Measurements from ENCODE around the gene POU6F1.

The POU6F1 gene

GRCh38 chr12:51217133-51217967 is 512 bp downstream of the POU6F1 start:
- Histone ChIP-seq H3K4me3 (ENCODE audit: low read depth, low read length) (peak overlapping the region; percentile 65), H3K9me3 (ENCODE audit: control insufficient read depth, insufficient read depth, low read depth, low read length) (no peaks in the 10 kb centered on the region), H3K27ac (ENCODE audit: extremely low read depth, low read depth, low read length) (peak overlapping the region; percentile 91), H3K4me1 (ENCODE audit: control insufficient read depth, insufficient read depth, low read length) (peaks cover 6% of the 10 kb centered on the region), H3K36me3 (ENCODE audit: control insufficient read depth in 2 of 2, insufficient read depth in 1 of 2, low read length in 2 of 2) (no peaks in the 10 kb centered on the region)
- POLR2A ChIA-PET = interaction anchor here (0.6 to 4.0 kb wide), 21 partner anchors 9 to 1512 kb away, joined by 3 to 36 read pairs (median 5); partner anchors contain the start of genes CSRNP2 and DAZAP2
- CTCF ChIA-PET = interaction anchor here (0.6 to 1.9 kb wide), 6 partner anchors 10 to 813 kb away, joined by 4 to 12 read pairs (median 4); partner anchors contain the start of gene DAZAP2
- TF ChIP-seq CTCF (tag by site-specific recombination; IDR thresholded peaks at IDR 0.05) (peak; percentile 78), ZBTB1 (tag by site-specific recombination; IDR thresholded peaks at IDR 0.05) (no peak), ZXDB (tag by site-specific recombination; IDR thresholded peaks at IDR 0.05) (peak; percentile 70), ZIC2 (tag by site-specific recombination; IDR thresholded peaks at IDR 0.05) (peak; percentile 55; the same call in 1 of the 2 replicates), ZBTB8A (tag by site-specific recombination; IDR thresholded peaks at IDR 0.05) (peak; percentile 19), ZNF223 (tag by site-specific recombination; IDR thresholded peaks at IDR 0.05) (no peak), ZFP3 (tag by site-specific recombination; IDR thresholded peaks at IDR 0.05; ENCODE audit: low read depth) (no peak), ZNF670 (tag by site-specific recombination; IDR thresholded peaks at IDR 0.05; ENCODE audit: low read depth) (no peak), HOXD13 (CRISPR knock-in tag; IDR thresholded peaks at IDR 0.05; ENCODE audit: borderline replicate concordance) (no peak), PATZ1 (tag by site-specific recombination; IDR thresholded peaks at IDR 0.05) (peak; percentile 50), GLIS2 (tag by site-specific recombination; IDR thresholded peaks at IDR 0.05) (peak; percentile 74; the same call in 1 of the 2 replicates), ZNF561 (tag by site-specific recombination; IDR thresholded peaks at IDR 0.05; ENCODE audit: borderline replicate concordance) (peak; percentile 21; the same call in 1 of the 2 replicates), ZBTB26 (tag by site-specific recombination; optimal IDR thresholded peaks at IDR 0.05) (peak; percentile 43), ZEB2 (tag by site-specific recombination; IDR thresholded peaks at IDR 0.05) (0 out of 2 replicates have a peak, but pooled peaks have one; percentile 29), ZBTB10 (tag by site-specific recombination; IDR thresholded peaks at IDR 0.05) (peak; percentile 51; the same call in 1 of the 2 replicates), MZF1 (tag by site-specific recombination; IDR thresholded peaks at IDR 0.05; ENCODE audit: borderline replicate concordance) (no peak), SETDB1 (IDR thresholded peaks at IDR 0.05; ENCODE audit: insufficient read length, low read length) (no peak), ZBTB20 (tag by site-specific recombination; IDR thresholded peaks at IDR 0.05) (peak; percentile 48; the same call in 1 of the 2 replicates), ZNF76 (tag by site-specific recombination; IDR thresholded peaks at IDR 0.05; ENCODE audit: borderline replicate concordance, low read depth) (0 out of 2 replicates have a peak, but pooled peaks have one; percentile 18), GLIS1 (tag by site-specific recombination; IDR thresholded peaks at IDR 0.05) (peak; percentile 51), ZNF423 (tag by site-specific recombination; IDR thresholded peaks at IDR 0.05) (no peak), KLF1 (tag by site-specific recombination; IDR thresholded peaks at IDR 0.05) (peak; percentile 15; the same call in 1 of the 2 replicates), ZNF513 (tag by site-specific recombination; IDR thresholded peaks at IDR 0.05) (no peak), ATF2 (tag by site-specific recombination; IDR thresholded peaks at IDR 0.05; ENCODE audit: low read depth) (no peak), ZNF776 (tag by site-specific recombination; IDR thresholded peaks at IDR 0.05; ENCODE audit: borderline replicate concordance) (no peak)

Measured in HEK293 (cell line).